Right lobe of liver (tissue), 6 donors: ENCODE data around the gene CHL1. TPM values are rescaled to one million over a fixed set of nuclear protein-coding genes. Genes with fewer than 3 reads are reported as not detected.

Experiments used
- ATAC-seq, 4 donors: fragments of 200-7000 bp; cut with Tn5 transposase; one replicate each; pipeline ENCODE4 v1.9.1; 2020; ENCODE audit warnings: mild to moderate bottlenecking in 4 of 4, moderate library complexity in 4 of 4
- DNase-seq, 3 donors: peaks; one replicate each; pipeline ENCODE4 v3.0.0-alpha.2; 2020
- H3K27ac ChIP-seq, 3 donors: fragments of 200-600 bp; one replicate each; pipeline ENCODE4 v1.8.0; 2022
- H3K27me3 ChIP-seq, 2 donors: fragments of 200-600 bp; one replicate each; pipeline ENCODE4 v1.8.0; 2022
- H3K36me3 ChIP-seq, 4 donors: fragments of 200-600 bp; sonication (generic) in 1 of 4; one replicate each; pipeline versions ENCODE4 v1.5.1 to v1.8.0; 2017 to 2022; ENCODE audit warnings: control low read depth in 1 of 4
- H3K4me1 ChIP-seq, 4 donors: fragments of 200-600 bp; sonication (generic) in 1 of 4; one replicate each; pipeline versions ENCODE4 v1.5.1 to v1.8.0; 2017 to 2022; ENCODE audit warnings: control low read depth in 1 of 4
- H3K4me3 ChIP-seq, 3 donors: fragments of 200-600 bp; one replicate each; pipeline ENCODE4 v1.8.0; 2022
- H3K9me3 ChIP-seq, 4 donors: fragments of 200-600 bp; sonication (generic) in 1 of 4; one replicate each; pipeline versions ENCODE4 v1.5.1 to v1.8.0; 2017 to 2022; ENCODE audit warnings: control low read depth in 1 of 4
- POLR2A ChIP-seq: fragments of 450-650 bp; IDR thresholded peaks from one replicate; pipeline ENCODE4 v1.6.1; 2017; ENCODE audit warnings: antibody characterized with exemption, mild to moderate bottlenecking
- WGBS: methylation state at CpG from one replicate; pipeline ENCODE4 v1.1.6; 2018; ENCODE audit warnings: low coverage, low lambda C conversion rate; ENCODE audit not compliant: insufficient coverage; ENCODE audit errors: missing lambda C conversion rate; 5-methylcytosine and 5-hydroxymethylcytosine counted together
- intact Hi-C, 2 donors: fragments of 100-400 bp; cut with DNase I; formaldehyde crosslinking; loops; one replicate each; pipeline versions ENCODE4 v1.11.2 to v1.14.1; 2022
- total RNA-seq, 6 experiments: library from RNA; depleted of rRNA in 2 of 6; stranded (reverse); fragments of >200 nt in 2 of 6; fragmentation: NEBNext Ultra II Directional in 3 of 6; extraction: Animal tissue kit (Norgen Biotek cat#: 25700) in 3 of 6; gene quantifications; one replicate each; pipeline versions ENCODE4 v1.1.0 to v1.2.4, GENCODE V29; 2016 to 2023
- TF ChIP-seq, protein P1 (sequence below), 4 donors: fragments of 200-600 bp in 3 of 4; fragments of 450-650 bp in 1 of 4; IDR thresholded peaks; one replicate each; pipeline versions ENCODE4 v1.5.1 to v1.8.0; 2016 to 2022; ENCODE audit warnings: antibody characterized with exemption in 4 of 4, mild to moderate bottlenecking in 2 of 4
- donor health status: DM: no; HTN: yes; CAD: no.
- donor health status: DM: no; HTN: no; CAD: no.
- donor health status: DM: no; HTN: no; CAD: no.
- donor health status: DM: no; HTN: yes; CAD: no.
- donor health status: DM: no; HTN: yes; CAD: no.

The CHL1 gene
- total RNA-seq, 6 experiments from 2014 or later = 0.06 to 1.1 (median 0.86) TPM

DNA sequence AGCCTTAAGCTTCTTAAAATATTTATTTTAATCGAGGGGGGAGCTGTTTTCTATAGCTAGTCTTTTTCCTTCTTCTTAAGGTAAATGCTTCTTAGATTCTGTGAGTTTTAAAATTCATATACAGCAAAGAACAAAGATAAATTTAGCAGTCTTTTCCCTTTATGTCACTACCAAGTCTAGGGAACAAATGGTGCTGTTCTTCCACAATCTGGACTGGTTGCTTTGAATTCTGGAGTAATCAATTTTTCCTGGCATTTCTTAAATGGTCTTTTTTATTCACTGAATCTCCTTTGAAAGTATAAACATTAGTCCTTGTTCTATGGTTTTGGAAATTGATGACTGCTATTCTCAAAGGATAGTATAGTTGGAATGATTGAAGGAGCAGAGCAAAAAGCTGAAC, 82.8 kb downstream of the CHL1 start:
- 10% methylated on average over 1 of the region's 1 CpG for WGBS
- ATAC-seq = no peak
- no peak for TF ChIP-seq POLR2A
- TF ChIP-seq, protein P1, sequence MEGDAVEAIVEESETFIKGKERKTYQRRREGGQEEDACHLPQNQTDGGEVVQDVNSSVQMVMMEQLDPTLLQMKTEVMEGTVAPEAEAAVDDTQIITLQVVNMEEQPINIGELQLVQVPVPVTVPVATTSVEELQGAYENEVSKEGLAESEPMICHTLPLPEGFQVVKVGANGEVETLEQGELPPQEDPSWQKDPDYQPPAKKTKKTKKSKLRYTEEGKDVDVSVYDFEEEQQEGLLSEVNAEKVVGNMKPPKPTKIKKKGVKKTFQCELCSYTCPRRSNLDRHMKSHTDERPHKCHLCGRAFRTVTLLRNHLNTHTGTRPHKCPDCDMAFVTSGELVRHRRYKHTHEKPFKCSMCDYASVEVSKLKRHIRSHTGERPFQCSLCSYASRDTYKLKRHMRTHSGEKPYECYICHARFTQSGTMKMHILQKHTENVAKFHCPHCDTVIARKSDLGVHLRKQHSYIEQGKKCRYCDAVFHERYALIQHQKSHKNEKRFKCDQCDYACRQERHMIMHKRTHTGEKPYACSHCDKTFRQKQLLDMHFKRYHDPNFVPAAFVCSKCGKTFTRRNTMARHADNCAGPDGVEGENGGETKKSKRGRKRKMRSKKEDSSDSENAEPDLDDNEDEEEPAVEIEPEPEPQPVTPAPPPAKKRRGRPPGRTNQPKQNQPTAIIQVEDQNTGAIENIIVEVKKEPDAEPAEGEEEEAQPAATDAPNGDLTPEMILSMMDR (IDR thresholded peaks at IDR 0.05) = no peak
- no peaks in the 10 kb centered on the region for H3K9me3 ChIP-seq
- H3K36me3 ChIP-seq = no peaks in the 10 kb centered on the region
- no peak for DNase-seq
- no peaks in the 10 kb centered on the region for H3K4me1 ChIP-seq
- no peak overlapping the region for H3K27ac ChIP-seq
- H3K4me3 ChIP-seq = no peak overlapping the region
- H3K27me3 ChIP-seq = no peaks in the 10 kb centered on the region
- intact Hi-C loops = no loop called here

DNA sequence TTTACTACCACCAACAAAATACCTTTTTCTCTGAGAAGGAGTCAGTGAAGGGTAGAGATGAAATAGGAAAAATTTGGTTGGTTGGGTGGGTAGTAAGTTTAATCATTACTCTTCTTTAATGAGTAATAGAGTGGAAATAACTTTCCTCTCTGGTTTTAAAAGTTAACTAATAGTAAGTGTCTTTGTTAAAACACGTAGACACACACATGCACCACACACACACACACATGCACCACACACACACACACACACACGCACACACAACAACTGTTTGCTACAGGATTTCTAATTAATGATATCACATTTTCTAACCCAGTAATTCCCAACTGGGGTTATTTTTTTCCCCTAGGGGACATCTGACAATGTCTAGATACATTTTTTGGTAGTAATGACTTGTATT, 84.1 kb downstream of the CHL1 start:
- Histone ChIP-seq H3K9me3 (no peaks in the 10 kb centered on the region), H3K4me1 (no peaks in the 10 kb centered on the region), H3K36me3 (no peaks in the 10 kb centered on the region), H3K4me3 (no peak overlapping the region), H3K27me3 (no peaks in the 10 kb centered on the region), H3K27ac (no peak overlapping the region)
- TF ChIP-seq, protein P1 (IDR thresholded peaks at IDR 0.05) = no peak
- TF ChIP-seq POLR2A = no peak
- WGBS = 45% methylated on average over 2 of the region's 2 CpGs
- intact Hi-C loops = no loop called here
- DNase-seq (no peak), ATAC-seq (no peak)

DNA sequence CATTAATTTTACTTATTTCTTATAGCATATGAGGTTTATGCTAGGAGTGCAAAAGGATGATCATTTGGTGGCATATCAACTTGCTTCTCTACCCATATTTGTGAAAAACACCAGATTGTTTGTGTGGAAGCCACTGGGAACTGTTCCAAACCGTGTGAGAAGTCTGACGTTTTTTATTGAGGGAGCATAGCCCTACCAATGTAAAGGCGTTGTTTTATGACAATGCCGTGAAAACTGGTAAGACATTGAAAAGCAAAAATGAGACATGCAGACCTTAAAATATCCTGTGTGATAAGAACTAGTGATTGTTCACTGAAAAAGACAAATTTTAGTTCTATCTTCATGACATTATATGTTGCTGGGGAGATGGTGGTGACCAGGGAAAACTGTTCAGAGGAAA, 87.8 kb downstream of the CHL1 start:
- DNase-seq (no peak), ATAC-seq (no peak)
- H3K4me1 ChIP-seq = no peaks in the 10 kb centered on the region
- no peak overlapping the region for H3K4me3 ChIP-seq
- no peak overlapping the region for H3K27ac ChIP-seq
- no peaks in the 10 kb centered on the region for H3K27me3 ChIP-seq
- 66% methylated on average over 4 of the region's 4 CpGs for WGBS
- intact Hi-C loops = no loop called here
- TF ChIP-seq POLR2A = no peak
- TF ChIP-seq, protein P1 (IDR thresholded peaks at IDR 0.05) = no peak
- H3K36me3 ChIP-seq = no peaks in the 10 kb centered on the region
- H3K9me3 ChIP-seq = no peaks in the 10 kb centered on the region

DNA sequence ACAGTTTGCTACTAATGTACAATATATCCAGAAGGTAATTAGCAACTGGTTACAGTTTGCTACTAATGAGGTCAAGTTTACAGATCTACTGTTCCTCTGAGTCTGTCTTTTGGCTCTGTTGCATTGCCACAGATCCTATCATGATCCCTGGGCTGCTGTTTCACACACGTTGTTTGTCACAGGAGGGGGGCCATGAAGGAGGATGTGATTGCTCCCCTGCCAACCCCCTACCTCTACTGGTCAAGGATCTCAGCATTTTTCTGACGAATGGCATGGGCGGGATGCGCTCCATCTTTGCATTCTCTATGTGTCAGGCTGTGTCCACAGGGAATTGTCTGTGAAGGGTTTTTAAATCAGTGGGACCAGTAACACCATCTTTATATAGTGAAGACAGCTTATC, 91.9 kb downstream of the CHL1 start:
- no peaks in the 10 kb centered on the region for H3K27me3 ChIP-seq
- no peak overlapping the region for H3K27ac ChIP-seq
- WGBS = 59% methylated on average over 4 of the region's 4 CpGs
- H3K9me3 ChIP-seq = no peaks in the 10 kb centered on the region
- intact Hi-C loops = no loop called here
- ATAC-seq (no peak), DNase-seq (no peak)
- H3K36me3 ChIP-seq = no peaks in the 10 kb centered on the region
- H3K4me3 ChIP-seq = no peak overlapping the region
- TF ChIP-seq, protein P1 (IDR thresholded peaks at IDR 0.05) = no peak
- TF ChIP-seq POLR2A = no peak
- H3K4me1 ChIP-seq = no peaks in the 10 kb centered on the region

DNA sequence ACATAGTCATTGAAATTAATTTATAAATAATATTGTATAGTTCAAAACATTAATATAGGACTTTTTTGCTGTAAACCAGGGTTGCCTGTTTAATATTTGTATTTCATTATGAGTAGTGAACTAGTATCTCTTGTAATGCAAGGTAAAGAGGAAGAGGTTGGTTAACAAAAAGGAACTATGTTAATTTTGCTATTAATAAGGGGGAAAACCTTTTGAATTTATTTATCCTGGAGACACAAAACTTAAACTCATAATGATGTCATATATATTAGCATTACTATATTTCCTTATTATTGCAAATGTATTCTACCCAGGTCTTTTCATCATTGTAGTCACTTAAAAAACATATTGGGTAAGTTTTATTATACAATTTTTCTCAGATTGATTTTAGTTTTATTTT, 94.5 kb downstream of the CHL1 start:
- DNase-seq = no peak
- TF ChIP-seq, protein P1 (IDR thresholded peaks at IDR 0.05) = no peak
- no peak for TF ChIP-seq POLR2A
- Histone ChIP-seq H3K27ac (no peak overlapping the region), H3K4me1 (no peaks in the 10 kb centered on the region), H3K4me3 (no peak overlapping the region), H3K36me3 (no peaks in the 10 kb centered on the region), H3K9me3 (no peaks in the 10 kb centered on the region), H3K27me3 (no peaks in the 10 kb centered on the region)
- ATAC-seq = no peak
- intact Hi-C loops = no loop called here
